HG02678 (cell line): ENCODE measurements around the gene IPO11.
"Not testable (repeated sequence)": the region's sequence is repeated elsewhere in the genome, so short reads cannot be mapped to it uniquely, and the experiment has no call there.

Experiments
- ATAC-seq: cut with Tn5 transposase; IDR thresholded peaks from one replicate; pipeline ENCODE4 v1.9.1; 2021; ENCODE audit warnings: mild to moderate bottlenecking, moderate library complexity; ENCODE audit not compliant: unreplicated experiment

IPO11 gene

GRCh38 chr5:62640446-62640845, 227.9 kb downstream of the IPO11 start:
- no peak for ATAC-seq

DNA sequence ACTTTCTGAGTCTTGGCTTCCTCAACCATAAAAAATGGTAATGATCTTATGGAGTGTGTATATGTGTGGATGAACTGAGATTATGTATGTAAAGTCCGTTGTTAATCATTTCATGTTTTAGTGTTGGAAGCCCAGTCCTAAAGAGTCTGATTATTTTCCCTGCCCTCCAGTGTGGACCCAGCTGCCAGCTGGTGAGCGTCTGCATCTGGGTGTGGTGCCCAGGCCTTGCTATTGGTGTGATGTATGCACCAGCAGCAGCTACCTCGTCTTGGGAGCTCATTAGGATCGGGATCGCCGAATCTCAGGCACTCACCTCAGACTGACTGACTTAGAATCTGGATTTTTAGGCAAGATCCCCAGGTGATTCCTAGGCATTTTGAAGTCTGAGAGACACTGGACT, 229.9 kb downstream of the IPO11 start:
- ATAC-seq: no peak

DNA sequence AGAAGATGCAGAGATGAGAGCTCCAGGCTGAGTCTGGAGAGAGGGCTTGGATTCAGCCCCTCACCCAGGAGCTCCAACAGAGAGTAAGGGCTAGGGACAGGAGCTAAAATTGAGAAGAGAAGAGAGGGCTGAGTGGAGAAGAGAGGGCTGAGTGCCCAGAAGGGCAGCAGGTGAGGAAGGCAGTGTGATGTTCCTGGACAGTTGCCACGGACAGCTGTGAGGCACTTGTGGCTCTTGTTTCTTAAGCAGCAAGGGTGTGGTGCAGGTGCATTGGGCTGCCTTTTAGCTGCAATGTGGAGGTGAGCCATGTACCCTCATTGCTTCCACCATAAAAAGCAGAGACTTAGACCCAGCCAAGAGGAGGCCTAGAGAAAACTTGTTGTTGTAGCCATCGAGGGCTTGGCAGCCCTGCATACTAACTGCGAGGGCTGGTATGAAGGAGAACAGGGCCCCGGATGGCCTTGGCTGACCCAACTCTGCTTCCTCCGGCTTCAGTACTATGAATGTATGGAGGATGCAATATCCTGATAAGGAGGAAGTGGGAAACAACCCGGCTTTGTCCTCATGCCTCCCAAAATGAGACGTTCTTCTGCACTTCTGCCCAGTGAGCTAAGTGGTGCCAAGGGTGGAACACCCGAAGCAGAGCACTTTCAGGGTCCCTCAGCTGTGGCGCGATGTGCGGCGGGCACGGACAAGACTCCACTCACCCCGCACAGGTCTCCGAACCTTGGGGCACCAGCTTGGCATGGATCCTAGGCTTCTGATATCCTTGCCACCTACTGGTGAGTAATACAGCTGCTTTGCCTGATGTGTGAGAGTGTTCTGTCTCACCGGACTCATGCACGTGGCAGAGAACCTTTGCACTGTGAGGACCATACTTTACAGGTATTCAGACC, 231.2 kb downstream of the IPO11 start:
- no peak for ATAC-seq

DNA sequence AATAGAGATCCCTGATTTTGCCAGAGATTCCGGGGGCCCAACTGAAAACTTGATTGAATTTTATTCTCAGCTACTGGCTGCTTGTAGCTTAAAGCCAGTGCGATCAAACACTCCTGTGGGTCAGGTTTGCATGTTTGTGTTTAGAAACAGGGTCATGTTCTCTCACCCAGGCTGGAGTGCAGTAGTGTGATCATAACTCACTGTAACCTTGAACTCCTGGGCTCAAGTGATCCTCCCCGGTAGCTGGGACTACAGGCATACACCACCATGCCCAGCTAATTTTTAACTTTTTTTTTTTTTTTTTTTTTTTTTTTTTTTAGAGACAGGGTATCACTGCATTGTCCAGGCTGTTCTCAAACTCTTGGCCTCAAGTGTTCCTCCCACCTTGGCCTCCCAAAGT, 232.7 kb downstream of the IPO11 start:
- ATAC-seq: no peak

DNA sequence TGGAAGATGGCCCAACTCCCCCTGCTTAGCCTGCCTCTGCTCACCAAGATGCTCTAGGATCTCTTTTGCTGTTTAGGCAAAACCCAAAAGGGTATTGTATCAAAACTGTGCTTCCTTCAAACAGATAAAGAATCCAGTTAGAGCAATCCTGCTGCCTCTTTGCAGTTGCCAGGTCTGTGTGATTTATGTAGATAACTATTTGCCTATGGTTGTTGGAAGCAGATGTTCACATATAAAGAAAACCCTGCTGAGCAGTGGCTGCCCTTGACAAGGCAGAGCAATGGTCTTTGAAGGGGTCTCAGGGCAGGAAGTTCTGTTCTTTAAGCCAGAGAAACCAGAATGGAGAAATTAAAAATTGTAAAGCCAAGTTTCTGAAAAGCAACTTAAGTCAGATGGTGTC, 234.7 kb downstream of the IPO11 start:
- no peak for ATAC-seq

DNA sequence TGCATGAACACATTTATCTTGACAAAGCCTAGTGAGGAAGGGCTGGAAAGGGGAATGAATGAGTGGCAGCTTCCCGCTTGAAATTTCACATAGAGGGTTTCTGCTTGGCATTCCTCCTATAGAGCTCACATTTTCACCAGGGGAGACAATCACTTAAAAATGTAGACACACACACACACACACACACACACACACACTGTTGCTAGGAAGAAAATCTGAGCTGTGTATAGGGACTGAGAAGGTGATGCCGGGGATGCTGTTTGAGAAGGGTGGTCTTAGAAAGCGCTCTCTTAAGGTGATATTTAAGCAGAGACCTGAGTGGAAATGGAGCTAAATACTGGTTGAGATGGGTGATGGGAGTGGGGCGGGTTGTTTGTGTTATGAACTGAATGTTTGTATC, 236.5 kb downstream of the IPO11 start:
- no peak for ATAC-seq

DNA sequence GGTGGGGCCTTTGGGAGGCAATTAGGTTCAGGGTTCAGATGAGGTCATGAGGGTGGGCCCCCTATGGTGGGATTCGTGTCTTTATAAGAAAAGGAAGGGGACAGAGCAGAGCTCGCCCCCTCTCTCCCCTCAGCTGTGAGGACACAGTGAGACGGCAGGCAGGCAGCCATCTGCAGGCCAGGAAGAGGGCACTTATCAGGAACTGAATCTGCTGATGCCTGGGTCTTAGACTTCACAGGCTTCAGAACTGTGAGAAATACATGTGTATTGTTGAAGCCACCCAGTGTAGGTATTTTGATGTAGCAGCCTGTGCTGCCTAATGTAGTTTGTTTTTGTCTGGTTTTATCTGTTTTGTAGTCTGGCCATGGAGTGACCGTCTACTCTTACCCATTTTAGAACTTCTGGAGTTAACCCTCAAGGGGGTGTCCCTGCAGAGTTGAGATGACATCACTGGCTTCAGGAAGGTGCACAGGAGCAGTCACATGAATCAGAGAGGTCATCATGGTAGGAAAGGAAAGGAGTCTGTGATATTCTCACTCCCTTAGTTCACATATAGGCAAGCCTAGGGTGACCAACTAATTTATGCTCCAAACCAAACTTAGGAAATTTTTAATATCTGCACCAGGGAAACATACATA, 237.0 kb downstream of the IPO11 start:
- ATAC-seq: no peak

- ATAC-seq: no peak
Measured at GRCh38 chr5:62650197-62650596, 237.6 kb downstream of the IPO11 start.

DNA sequence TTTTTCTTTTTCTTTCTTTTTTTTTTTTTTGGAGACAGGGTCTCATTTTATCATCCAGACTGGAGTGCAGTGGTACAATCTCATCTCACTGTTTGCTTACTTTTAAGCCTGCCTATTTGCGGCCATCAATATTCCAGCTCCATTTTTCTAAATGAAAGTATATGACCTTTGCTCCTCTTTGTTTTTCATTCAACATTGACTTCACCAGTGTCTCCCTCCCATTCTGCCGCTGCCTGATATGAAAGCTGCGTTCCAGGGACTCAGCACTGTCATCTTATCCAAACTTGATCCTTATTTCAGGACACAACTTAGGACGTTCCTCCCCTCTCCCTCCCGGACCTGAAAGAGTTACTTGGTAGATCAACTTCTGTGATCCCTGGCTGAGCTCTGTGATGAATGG, 239.7 kb downstream of the IPO11 start:
- ATAC-seq: no peak

DNA sequence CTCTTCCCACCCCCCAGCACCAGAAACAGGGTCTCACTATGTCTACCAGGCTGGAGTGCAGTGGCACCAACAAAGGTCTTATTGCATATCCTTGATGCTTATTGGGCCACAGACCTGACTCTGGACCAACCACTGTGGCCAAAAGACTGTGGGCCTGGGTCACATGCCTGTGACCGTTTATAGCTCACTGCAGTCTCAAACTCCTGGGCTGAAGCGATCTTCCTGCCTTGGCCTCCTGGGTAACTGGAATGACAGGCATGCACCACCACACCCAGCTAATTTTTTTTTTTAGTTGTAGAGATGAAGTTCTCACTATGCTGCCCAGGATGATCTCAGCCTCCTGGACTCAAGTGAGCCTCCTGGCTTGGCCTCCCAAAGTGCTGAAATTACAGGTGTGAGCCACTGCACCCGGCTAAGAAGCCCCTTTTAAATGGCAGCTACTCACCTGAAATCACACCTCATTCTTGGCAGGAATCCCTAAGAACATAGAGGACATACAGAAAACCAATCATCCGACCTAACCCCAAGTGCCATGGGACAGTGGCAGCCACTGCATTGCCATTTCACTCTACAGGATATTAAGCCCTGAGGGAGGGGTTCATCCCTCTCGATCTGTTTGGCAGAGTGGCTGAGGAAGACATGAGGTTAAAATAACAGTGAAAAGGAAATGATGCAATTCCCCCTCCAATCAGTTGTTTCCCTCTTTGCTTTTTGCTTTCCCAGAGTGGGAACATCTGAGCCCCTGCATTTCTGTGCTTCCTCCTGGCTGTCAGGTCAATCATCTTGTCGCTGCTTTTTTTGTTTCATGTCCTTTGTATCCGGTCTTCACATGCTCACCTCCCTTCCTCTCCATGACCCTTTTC, 240.7 kb downstream of the IPO11 start:
- no peak for ATAC-seq

DNA sequence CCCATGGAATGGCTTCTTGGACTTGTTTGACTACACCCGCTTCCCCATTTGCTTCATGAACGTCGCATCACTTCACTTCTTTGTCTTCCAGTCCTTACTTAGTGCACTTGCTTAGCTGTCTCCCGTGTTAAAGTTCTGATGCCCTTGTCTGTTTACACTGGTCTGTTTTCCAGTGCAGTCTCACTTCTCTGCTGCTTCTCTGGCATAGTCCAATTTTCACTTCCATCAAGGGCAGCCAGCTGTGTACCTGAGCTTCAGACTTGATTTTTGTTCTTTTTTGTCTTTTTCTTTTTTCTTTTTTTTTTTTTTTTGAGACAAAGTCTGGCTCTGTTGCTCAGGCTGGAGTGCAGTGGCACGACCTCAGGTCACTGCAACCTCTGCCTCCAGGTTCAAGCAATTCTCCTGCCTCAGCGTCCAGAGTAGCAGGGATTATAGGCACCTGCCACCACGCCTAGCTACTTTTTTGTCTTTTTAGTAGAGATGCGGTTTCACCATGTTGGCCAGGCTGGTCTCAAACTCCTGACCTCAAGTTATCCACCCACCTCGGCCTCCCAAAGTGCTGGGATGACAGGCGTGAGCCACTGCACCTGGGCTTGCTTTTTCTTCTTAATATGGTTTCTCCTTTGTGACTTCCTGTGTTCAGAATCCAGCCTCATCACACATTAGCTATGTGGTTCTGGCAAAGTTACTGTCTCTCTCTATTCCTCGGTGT, 241.5 kb downstream of the IPO11 start:
- no peak for ATAC-seq

GRCh38 chr5:62657772-62658171, 245.2 kb downstream of the IPO11 start:
- not testable (repeated sequence) for ATAC-seq

GRCh38 chr5:62661126-62661525, 248.6 kb downstream of the IPO11 start:
- ATAC-seq: no peak

GRCh38 chr5:62662521-62662920, 250.0 kb downstream of the IPO11 start:
- no peak for ATAC-seq

DNA sequence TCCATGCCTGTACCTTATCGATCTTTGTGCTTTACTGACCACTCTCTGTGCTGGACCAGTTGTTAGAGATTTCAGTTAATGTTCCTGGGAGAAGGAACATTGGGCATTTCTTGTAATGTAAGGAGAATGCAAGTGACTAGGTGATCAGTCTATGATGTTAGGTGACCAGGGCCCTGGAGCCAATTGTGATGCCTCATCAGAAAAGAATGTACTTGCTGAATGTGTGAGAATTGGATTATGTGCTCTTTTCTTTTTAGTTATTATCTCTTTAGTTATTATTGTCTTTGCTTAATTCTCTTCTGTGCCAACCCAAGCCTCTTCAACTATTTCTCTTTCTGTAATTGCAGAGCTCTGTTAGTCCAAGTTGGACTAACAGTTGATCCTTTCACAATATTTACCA, 258.9 kb downstream of the IPO11 start:
- no peak for ATAC-seq

DNA sequence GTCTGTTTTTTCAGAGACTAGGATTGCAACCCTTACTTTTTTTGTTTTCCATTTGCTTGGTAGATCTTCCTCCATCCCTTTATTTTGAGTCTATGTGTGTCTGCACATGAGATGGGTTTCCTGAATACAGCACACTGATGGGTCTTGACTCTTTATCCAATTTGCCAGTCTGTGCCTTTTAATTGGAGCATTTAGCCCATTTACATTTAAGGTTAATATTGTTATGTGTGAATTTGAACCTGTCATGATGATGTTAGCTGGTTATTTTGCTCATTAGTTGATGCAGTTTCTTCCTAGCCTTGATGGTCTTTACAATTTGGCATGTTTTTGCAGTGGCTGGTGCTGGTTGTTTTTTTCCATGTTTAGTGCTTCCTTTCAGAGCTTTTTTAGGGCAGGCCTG, 264.0 kb downstream of the IPO11 start:
- not testable (repeated sequence) for ATAC-seq
